Measurements from ENCODE around the gene KLRF2.
"Not testable (repeated sequence)": the region's sequence is repeated elsewhere in the genome, so short reads cannot be mapped to it uniquely, and the experiment has no call there.

KLRF2 gene, protein sequence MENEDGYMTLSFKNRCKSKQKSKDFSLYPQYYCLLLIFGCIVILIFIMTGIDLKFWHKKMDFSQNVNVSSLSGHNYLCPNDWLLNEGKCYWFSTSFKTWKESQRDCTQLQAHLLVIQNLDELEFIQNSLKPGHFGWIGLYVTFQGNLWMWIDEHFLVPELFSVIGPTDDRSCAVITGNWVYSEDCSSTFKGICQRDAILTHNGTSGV

GRCh38 chr12:9881246-9881645 lies at the start of gene KLRF2:
Gene KLRF2 (plus strand): TSS chr12:9881489. CDS start chr12:9881596, 107 bp downstream.
- DNase-seq, result no peak

DNA sequence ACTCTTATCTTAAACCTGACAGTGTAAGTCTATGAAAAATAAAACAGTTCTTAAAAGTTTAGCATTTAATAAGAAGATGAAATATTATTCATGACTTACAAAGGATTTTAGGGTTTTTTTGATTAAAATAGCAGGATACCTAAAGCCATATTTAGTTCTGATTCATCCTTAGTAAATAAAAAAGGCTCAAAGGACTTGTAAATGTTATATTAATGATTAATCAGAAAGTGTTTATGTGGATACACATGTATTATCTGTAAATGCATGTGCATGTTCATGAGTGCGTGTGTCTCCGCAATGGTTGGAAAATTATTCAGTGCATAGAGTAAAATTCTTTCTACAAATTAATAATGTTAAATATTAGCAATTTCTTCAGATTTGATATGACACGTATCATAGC lies 49.6 kb upstream of the KLRF2 start:
- no peak for DNase-seq

- no peak for DNase-seq
Measured at GRCh38 chr12:9843407-9843806, 37.9 kb upstream of the KLRF2 start.

- no peak for DNase-seq
Measured at GRCh38 chr12:9848899-9849298, 32.4 kb upstream of the KLRF2 start.

DNA sequence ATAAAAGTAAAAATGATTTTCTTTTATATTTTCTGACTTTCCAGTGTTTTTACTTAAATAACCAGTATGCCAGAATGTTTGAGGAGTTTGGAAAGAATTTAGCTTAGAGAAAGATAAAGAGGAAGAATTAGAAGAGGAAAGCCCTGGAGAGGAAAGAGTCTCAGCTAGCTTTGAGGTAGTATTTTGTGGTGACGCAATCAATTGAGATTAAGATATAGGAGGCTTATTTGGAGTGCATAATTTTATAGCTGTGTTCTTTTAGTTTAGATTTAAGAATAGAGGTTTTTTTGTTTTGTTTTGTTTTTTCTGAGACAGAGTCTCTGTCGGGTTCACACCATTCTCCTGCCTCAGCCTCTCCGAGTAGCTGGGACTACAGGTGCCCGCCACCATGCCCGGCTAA lies 30.2 kb upstream of the KLRF2 start:
- DNase-seq, result no peak

- DNase-seq, result no peak
Measured at GRCh38 chr12:9851927-9852326, 29.4 kb upstream of the KLRF2 start.

DNA sequence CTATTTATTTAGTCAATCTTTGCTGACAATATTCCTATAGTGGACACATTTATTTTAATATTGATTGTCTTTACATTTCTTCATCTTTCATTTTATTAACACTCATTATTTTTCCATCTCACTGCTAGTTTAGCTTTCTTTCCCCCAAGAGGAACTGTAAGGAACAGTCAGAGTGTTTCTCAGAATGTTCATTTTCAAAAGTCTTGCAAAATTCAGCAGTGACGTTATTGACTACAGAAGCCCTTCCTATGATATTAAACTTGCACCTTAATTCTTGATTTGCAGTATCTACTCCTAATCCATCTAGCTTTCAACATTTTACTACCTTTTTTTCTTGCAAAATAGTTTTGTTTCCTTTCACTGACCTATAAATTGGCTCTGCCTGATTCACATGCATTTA lies 25.1 kb upstream of the KLRF2 start:
- no peak for DNase-seq

GRCh38 chr12:9856894-9857293 lies 24.4 kb upstream of the KLRF2 start:
- no peak for DNase-seq

DNA sequence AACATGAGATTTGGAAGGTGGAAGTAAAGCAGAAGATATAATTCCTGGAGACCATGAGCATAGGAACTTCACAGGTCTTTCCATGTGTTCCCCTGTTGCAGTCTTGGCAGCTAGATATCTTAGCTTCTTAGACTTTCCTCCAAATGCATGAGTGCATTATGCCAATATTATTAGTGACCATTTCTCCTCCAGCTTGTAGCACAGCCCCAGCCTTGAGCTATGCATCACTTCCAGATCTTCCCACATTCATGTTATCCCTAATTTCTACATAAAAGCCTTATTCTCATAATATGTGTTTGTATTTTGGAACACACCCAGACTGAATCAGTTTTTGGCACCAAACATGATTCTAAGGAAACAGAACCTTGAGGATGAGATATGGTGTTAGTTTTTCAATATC lies 23.2 kb upstream of the KLRF2 start:
- no peak for DNase-seq

DNA sequence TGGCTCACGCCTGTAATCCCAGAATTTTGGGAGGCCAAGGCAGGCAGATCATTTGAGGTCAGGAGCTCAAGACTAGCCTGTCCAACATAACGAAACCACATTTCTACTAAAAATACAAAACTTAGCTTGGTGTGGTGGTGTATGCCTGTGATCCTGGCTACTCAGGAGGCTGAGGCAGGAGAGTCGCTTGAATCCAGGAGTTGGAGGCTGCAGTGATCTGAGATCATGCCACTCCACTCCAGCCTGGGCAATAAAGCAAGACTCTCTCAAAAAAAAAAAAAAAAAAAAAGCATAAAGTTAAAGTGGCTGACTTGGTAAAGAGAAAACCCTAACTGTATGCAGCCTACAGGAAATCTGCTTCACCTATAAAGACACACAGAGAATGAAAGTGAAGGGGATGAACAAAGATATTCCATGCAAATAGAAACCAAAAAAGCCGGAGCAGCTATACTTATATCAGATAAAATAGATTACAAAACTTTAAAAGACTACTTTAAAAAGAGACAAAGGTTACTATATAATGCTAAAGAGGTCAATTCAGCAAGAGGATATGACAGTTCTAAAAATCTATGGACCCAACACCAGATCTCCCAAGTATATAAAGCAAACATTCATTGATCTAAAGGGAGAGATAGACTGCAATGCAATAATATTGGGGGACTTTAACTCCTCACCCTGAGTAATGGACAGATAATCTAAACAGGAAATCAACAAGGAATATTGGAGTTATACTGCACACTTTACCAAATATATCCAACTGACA lies 16.2 kb upstream of the KLRF2 start:
- no peak for DNase-seq

- DNase-seq, result no peak
Measured at GRCh38 chr12:9866860-9867269, 14.4 kb upstream of the KLRF2 start.

GRCh38 chr12:9867531-9867930 lies 13.8 kb upstream of the KLRF2 start:
- no peak for DNase-seq

GRCh38 chr12:9868311-9868801 lies 12.9 kb upstream of the KLRF2 start:
- DNase-seq, result no peak

DNA sequence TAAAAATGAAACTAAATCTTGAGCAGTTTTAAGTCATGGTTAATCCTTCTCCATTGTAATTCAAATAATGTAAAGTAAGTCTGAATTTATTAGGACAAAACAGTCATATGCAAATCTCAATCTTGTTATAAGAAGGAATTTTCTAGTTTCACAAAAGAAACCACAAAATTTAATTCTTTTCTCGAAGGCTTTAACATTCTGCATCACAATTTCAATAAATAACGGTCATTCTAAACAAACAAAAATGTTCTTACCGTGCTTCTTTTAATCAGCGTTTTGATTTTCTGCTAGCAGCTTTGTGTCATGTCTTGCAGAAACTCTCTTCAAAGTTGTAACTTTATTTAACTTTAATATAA lies 12.4 kb upstream of the KLRF2 start:
- no peak for DNase-seq

DNA sequence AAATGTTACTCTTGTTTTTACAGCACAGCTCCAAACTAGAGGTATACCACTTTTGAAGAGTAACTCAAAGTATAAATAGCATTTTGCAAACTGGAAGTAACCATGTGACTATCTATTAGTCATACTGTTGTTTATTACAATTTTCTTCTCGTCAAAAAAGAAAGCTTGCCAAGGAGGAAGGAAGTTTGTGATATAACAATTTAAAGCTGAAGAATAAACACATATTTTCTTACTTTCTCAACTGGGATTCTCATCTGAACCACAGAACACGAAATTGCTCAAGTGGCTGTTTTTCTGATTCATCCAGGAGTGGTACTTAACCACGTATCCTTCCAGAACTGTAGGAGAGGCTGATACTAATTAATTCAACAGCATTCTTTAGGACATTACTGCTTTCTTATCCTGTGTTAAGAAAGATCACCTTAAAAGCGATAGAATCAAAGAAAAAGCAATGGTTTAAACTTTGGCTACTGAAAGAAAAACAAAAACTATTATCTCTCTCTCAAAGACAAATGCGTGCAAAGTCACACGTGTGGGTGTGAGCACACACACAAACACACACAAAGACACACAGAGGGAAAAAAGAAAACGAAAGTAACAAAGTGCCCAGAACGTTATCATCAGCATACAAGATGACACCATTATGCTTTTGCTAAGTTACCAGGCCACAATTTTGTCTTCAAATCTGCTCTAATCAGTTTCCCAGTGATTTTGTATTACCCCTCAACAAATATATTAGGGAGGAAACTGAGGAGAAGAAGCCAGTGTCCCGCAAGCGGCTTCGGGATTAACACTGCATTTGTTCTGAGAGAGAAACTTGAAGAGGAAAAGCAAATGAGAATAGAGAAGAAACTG lies 11.8 kb upstream of the KLRF2 start, which contains the start of gene CLEC2B:
Gene CLEC2B, minus strand, starts transcription at position 48 of the 855 bp plus-strand sequence.
- DNase-seq, result no peak

GRCh38 chr12:9870286-9870866 lies 10.9 kb upstream of the KLRF2 start:
- no peak for DNase-seq

- no peak for DNase-seq
Measured at GRCh38 chr12:9872162-9872561, 9.1 kb upstream of the KLRF2 start.

DNA sequence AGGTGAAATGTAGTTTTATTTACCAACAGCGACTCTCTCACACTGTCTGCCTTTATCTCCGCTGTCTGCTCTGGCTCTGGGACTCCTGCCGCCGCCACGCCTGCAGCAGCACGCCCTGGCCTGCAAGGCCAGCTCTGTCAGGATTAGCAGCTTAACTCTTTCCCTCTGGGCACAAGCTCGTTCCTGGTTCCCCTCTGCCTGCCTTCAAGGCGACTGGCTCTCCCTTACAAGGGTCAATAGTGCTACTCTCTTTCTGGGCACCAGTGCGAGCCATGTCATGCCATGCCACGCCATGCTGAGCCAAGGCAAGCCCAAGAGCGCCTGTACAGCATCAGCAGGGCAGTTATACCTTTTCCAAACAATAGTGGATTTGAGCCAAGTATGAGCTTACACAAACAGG lies 8.5 kb upstream of the KLRF2 start:
- no peak for DNase-seq

DNA sequence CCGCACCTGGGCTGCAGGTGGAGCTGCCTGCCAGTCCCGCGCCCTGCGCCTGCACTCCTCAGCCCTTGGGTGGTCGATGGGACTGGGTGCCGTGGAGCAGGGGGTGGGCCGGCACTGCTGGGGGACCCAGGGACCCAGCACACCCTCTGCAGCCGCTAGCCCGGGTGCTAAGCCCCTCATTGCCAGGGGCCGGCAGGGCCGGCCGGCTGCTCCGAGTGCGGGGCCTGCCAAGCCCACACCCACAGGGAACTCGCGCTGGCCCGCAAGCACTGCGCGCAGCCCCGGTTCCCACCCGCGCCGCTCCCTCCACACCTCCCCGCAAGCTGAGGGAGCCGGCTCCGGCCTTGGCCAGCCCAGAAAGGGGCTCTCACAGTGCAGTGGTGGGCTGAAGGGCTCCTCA lies 5.2 kb upstream of the KLRF2 start:
- DNase-seq, result not testable (repeated sequence)

DNA sequence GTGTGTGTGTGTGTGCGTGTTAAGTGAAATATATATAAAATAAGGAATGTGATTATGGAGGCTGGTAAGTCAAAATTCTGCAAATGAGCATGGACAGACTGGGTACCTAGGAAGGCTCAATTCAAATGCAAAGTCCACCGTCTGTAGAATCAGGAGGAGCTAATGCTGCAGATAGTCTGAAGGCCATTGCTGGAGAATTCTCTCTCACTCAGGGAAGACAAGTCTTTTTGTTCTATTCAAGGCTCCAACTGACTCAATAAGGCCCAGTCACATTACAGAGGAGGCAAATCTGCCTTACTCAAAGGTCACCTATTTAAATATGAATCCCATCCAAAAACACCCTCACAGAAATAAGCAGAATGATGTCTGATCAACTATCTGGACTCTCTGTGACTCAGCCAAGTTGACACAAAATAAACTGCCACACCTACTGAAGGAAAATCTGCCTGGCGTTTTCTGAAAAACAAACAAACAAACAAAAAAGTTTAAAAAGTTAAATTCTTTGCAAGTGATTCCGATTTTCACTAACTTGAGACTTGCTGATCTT lies 684 bp upstream of the KLRF2 start:
- DNase-seq, result no peak

- no peak for DNase-seq
Measured at GRCh38 chr12:9881988-9882387, 699 bp downstream of the KLRF2 start.

- no peak for DNase-seq
Measured at GRCh38 chr12:9883175-9883574, 1.9 kb downstream of the KLRF2 start.

Measured in NCI-H187 treated with DMSO at 0.1 percent for 48 hours (cell line).